Heart left ventricle (tissue), 13 donors: ENCODE data around the gene SYK.

Source experiments
- POLR2A ChIP-seq, 2 donors: fragments of 450-650 bp; IDR thresholded peaks; one replicate each; pipeline ENCODE4 v1.6.1; 2017; ENCODE audit warnings: antibody characterized with exemption in 2 of 2, mild to moderate bottlenecking in 2 of 2, moderate library complexity in 2 of 2
- TF ChIP-seq, protein P1 (sequence below), 12 donors: fragments of 200-600 bp; sonication (generic) in 4 of 12; IDR thresholded peaks; one replicate each; pipeline versions ENCODE4 v1.5.0 to v1.8.0; 2018 to 2022; ENCODE audit warnings: antibody characterized with exemption in 12 of 12, mild to moderate bottlenecking in 5 of 12
- donor health status: ischemic (EF 13 %, LVEDD 7.1; RV severe dilation, severe dysfunction).
- donor health status: DM: no; HTN: yes; CAD: no.
- donor health status: DM: no; HTN: no; CAD: no.
- donor health status: ischemic (EF 25% LVEDD 6.9; RV normal size, moderate dysfunction).
- donor health status: ischemic (EF 25% LVEDD 5.7; RV mildly dilated, moderate dysfunction).
- donor health status: ischemic (EF 35%, LVEDD 5.7; RV mildly dilated, moderate dysfunction).
- donor health status: nonischemic (EF 11% LVEDD 7.7; RV severe dilation, severe dysfunction).
- donor health status: DM: yes; HTN: yes; CAD: no.
- donor health status: PGD.
- donor health status: ischemic (EF 29% LVEDD 5.4; RV normal size, mild dysfunction).
- donor health status: nonischemic (EF 23%, LVEDD 6.1; RV moderate dilation, normal function).

DNA sequence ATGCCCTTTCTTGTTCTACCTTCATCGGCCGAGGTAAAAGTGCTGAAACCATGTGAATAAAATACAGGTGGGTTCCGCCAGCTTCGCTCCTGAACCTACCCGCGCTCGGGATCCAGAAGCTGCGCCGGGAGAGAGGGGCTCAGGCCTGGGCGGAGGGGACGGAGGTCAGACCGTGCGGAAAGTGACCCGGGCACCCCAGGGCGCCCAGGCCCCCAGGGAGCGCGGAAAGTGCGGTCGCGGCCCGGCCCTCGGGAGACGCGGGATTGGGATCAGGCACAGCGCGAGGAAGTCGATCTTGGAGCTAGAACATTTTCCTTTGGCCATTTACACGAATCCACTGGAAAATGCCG, 329 bp downstream of the SYK start:
- TF ChIP-seq, protein P1, sequence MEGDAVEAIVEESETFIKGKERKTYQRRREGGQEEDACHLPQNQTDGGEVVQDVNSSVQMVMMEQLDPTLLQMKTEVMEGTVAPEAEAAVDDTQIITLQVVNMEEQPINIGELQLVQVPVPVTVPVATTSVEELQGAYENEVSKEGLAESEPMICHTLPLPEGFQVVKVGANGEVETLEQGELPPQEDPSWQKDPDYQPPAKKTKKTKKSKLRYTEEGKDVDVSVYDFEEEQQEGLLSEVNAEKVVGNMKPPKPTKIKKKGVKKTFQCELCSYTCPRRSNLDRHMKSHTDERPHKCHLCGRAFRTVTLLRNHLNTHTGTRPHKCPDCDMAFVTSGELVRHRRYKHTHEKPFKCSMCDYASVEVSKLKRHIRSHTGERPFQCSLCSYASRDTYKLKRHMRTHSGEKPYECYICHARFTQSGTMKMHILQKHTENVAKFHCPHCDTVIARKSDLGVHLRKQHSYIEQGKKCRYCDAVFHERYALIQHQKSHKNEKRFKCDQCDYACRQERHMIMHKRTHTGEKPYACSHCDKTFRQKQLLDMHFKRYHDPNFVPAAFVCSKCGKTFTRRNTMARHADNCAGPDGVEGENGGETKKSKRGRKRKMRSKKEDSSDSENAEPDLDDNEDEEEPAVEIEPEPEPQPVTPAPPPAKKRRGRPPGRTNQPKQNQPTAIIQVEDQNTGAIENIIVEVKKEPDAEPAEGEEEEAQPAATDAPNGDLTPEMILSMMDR (IDR thresholded peaks at IDR 0.05): no peak
- no peak for TF ChIP-seq POLR2A (IDR thresholded peaks at IDR 0.05)
